ENCODE measurements around the gene ABCA13. TPM values are rescaled to one million over a fixed set of nuclear protein-coding genes. Genes with fewer than 3 reads are reported as not detected.

ABCA13 gene
- total RNA-seq, 1 donor from 2014 or later = 1.0 TPM

DNA sequence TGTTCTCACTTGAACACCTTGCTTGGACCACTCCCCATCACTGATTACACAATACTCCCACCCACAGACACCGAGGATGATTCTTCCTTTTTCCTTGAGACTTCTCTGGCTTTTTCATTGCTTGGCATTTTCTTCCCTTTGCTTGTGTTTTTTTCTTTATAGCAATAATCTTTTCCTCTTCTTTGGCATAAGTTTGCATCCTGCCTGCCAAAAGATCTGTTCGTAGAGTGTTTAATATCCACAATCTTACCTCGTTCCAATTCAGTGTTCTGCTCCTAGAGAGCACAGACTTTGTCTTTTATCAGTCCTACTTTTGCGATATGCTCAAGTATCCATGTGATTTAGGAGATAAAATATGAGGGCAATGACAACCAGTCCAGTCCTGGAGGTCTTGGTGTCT lies 449.8 kb downstream of the ABCA13 start:
- ATAC-seq (no peak), DNase-seq (ENCODE audit: low spot score) (no peak)

DNA sequence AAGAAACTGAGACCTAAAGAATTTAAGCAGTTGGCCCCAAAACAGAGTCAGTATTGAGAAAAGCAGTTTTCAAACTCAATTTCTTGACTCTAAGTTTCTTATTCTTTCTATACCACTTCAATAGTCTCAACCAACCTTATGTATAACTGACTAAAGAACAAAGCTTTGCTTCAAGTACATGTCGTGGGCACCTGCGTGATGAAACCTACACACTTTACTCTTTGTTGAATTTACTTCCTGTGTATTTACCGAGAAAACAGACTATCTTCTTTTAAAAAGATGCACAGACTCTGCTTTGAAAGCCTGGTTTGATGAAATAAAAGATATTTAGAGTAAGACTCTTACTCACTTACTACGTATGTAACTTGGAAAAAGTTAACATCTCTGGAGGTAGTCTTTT lies 455.9 kb downstream of the ABCA13 start:
- DNase-seq (ENCODE audit: low spot score) (no peak), ATAC-seq (no peak)

DNA sequence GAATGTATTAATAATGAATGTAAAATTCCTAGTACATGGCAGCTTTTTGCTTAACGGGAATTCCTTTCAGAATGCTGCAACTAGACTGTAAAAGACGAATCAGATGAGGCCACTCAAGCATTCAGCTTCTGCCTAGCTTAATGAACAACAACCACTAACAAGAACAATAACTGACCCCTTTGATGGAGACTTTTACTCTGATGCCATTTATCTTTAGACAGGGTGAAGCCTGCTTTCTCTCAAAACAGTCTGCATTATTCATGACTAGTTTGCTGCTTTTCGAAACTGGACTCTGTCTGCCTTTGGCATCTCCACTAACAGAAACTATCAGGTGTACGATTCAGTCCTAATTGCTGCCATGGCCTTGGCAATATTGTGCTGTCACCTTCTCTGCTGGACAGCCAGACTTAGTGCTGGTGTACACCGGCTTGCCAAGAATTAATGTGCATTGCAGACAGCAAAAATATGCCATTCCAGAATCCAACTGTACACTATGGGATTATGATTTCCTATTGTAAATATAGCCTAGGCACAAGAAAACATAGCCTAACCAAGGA lies 457.6 kb downstream of the ABCA13 start:
- DNase-seq (ENCODE audit: low spot score) (no peak), ATAC-seq (no peak)

DNA sequence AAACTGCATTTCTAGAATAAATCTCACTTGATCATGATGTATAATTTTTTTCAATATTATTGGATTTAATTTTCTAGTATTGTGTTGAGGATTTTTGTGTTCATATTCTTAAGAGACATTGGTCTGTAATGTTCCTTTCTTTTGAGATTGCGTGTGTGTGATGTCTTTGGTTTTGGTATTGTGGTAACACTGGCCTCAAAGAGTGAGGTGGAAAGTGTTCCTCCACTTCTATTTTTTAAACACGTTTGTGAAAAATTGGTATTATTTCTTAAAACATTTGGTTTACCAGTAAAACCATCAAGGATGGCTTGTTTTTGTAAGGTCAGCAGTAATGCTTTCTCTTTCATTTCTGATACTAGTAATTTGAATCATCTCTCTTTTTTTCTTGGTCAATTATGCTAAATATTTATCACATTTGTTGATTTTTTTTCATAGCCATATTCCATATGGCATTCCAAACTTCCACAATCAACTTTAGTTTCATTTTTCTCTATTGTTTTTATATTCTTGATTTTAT lies 462.9 kb downstream of the ABCA13 start:
- no peak for ATAC-seq
- no peak for DNase-seq (ENCODE audit: low spot score)

DNA sequence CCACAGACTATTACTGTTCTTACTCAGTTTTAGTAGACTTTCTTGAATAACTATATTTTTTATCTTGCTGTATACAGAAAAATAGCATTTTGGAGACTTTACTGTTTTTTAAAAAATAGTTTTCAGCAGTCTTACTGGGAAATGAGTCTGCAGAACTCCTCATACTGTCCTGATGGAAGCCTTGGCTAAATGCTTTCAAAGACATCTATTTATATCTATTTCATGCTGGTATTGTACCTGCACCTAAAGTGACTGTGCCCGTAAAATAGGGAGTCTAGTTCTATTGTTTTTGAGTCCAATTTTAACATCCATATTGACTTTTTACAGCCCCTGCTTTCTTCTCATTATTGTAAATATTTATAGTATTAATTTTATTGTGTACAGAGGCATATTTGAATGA lies 464.5 kb downstream of the ABCA13 start:
- no peak for DNase-seq (ENCODE audit: low spot score)
- ATAC-seq = no peak

DNA sequence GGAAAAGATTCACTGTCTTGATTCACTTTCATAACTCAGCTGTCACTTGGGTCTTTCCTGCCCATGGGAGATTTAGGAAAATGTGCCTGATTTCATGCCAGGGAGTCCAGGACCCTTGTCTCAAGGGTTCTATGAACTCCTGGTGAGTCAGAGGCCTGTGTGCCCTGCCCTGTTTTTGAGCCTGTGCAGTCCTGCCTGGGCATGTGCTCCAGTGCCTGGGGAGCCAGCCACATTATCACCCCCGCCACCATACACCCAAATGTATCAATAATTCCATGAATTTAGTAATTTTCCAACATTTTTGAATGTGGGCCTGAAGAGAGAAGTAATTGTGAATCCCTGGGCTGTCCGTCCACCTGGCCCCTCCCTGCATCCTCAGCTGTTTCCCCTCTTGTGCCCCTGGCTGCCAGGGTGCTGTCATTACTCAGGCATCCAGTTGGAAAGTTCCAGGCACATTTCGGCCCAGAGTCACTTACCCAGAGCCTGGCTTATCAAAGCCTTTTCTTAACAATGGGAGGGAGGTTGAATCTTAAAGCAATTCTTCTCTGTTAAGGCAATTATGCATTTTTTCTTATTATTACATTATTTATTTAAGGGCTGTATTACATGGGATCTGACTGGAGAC lies 465.2 kb downstream of the ABCA13 start:
- ATAC-seq (no peak), DNase-seq (ENCODE audit: low spot score) (no peak)

DNA sequence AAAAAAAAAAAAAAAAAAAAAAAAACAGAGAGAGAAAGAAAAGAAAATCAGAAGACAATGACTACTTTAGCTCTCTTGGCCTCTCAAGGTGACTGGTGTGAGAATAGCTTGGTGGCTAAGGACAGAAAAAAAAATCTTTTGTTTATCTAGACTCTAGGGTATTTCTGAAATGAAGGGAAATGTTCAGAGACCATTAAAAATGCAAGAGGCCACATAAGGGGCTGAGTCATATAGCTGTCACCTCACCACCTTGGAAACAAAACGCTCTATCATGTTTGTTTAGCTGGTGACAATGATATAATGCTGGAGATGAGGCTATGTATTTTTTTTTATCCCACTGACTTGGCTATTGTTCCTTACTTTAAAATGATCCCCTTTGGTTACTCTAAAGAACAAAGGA lies 466.1 kb downstream of the ABCA13 start:
- no peak for DNase-seq (ENCODE audit: low spot score)
- ATAC-seq = no peak

DNA sequence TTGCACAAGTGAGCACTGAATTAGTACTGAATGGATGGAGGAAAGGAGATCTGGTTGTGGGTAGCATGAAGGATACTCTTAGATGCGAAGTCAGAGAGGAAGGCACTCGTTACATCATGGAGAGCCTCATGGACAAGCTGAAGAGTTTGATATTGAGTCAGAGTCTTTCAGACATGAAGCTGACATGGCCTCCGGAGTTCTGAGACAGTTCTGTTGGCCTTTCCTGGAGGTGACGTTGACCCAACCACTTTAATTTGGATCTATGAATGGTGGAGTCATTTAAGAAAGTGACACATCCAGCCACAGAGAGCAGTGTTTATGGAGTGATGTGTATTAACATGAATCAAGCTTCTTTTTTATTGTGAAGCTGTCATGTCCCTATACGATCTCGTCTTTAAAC lies 466.8 kb downstream of the ABCA13 start:
- ATAC-seq (no peak), DNase-seq (ENCODE audit: low spot score) (no peak)

DNA sequence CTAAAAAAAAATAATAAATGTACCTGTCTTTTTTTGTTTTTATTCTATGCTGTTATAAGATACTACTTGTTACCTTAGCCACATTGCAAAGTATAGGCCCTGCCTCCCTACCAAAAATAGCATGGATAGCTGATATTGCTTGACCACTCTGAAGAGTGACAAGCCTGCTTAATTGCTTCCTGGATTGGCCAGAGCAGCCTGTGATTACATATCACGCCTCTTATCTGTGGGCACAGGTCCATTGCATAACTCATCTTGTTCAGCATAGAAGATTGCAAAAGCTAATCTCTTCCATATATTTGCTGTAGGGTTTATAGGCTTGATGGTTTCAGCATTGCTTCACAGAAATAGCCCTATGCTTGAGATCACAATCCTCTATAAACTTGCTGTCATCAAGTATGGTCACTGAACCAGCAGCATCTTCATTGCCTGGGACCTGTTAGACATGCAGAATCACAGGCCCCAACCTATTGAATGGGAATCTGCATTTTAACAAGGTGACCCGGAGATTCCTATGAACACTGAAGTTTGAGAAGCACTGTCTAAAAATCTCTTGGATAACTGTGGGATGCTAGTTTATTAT lies 472.3 kb downstream of the ABCA13 start:
- no peak for ATAC-seq
- DNase-seq (ENCODE audit: low spot score) = no peak

DNA sequence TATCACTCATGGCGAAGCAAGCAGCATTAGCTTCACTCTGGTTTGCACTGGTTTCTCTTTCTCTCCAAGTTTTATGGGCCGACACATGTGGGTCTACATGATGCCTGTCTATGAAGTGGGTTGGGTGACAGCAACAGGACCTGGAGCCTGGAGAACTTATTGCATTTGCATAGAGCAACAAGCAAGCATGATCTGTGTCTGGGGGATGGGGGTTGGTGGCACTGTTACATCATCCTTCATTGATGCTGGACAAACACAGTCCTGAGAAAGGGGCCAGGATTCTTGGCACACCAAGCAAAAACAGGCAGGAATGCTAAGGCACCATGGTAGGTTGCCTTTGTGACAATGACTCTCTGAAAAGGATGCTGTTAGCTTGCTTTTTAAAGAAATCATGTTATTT lies 486.9 kb downstream of the ABCA13 start:
- ATAC-seq (no peak), DNase-seq (ENCODE audit: low spot score) (no peak)

DNA sequence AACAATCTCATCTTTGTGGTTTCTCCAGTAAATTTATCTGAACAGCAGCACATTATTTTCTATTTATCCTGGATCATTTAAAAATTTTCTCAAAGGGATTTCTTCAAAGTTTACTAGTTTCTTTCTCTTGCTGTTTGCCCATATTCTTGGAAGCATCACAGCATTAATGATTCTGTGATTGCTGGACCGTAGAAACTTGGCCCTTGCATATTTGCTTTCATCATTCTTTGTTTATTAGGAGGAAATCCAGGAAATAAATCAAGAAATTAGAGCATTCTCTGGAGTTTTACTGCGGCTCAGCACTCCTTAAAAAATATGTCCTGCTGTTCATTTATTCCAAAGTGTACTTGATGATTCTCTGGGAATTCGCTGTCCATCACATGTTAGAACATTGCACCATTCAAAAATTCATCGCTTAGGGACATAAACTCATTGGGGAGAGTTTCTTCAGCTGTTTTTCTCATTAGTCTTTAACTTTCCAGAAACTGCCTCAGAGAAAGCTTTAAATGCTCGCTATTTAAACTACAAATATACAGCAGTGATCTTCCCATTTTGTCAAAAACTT lies 489.1 kb downstream of the ABCA13 start:
- DNase-seq (ENCODE audit: low spot score) = no peak
- no peak for ATAC-seq

DNA sequence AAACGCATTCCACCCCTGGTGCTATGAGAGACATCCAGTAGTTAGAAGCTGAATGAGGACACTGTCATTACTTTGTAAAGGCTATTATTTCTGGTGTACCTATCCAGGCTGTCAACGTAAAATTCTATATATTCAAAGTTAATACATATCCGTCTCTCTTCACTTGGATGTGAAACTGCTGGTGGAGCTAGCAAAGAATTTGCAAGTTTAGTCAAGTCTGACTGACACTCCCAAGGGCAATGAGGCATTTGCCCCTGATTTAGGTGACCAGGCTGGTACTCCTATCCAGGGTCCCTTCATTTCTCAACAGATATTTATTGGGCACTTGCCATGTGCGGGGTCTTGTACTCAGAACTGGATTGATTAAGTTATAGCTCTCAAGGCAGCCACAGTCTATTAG lies 493.0 kb downstream of the ABCA13 start:
- DNase-seq (ENCODE audit: low spot score) (no peak), ATAC-seq (no peak)

DNA sequence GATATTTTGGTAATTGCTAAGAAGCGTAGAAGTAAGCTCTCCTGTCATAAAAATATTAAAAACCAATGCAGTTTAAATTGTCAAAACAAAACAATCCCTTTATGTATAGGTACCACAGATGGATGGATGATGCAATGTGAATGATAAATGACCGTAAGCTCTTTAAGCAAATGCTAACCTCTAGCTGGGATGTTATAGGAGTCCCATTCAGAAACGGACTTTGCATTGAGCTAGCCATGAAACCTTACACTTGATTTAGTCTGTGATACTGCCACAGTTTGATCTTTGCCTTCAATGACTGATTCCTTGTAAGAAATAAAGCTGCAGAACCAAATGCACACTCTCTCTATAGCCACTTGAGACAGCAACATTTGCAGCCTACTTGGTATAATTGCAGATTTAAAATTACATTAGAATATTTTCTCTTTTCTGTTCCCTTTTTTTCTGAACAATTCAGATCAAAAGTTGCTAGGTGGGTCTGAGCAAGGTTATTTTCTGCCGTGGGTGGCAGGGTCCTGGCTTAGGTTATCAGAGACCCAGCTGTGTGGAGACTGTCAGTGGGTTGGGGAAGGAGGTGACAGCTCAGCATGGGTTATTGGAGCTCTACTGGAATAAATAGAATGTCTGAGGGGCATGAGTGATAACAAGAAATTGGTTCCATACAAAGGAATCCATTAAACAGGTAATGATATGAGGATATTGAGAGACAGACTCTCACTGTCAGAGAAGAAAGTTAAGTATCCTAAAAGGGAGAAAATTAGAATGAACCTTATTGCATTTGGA lies 494.3 kb downstream of the ABCA13 start:
- ATAC-seq (no peak), DNase-seq (ENCODE audit: low spot score) (no peak)

DNA sequence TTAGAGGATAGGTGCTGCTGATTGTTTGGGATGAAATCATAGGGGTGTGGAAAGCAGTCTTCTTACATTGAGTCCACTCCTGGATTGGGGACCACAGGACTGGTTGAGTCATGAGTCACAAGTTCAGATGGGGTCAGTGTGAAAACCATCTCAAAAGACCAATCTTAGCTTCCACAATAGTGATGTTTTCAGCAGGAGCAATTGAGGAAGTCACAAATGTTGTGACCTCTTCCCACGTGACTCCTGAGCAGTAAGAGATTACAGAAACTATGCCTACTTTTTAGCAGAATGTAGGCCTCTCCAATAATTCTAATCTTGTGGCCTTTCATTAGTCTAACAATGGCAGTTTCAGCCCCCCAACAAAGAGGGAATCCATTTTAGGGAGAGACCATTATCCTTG lies 496.1 kb downstream of the ABCA13 start:
- DNase-seq (ENCODE audit: low spot score) (no peak), ATAC-seq (no peak)

DNA sequence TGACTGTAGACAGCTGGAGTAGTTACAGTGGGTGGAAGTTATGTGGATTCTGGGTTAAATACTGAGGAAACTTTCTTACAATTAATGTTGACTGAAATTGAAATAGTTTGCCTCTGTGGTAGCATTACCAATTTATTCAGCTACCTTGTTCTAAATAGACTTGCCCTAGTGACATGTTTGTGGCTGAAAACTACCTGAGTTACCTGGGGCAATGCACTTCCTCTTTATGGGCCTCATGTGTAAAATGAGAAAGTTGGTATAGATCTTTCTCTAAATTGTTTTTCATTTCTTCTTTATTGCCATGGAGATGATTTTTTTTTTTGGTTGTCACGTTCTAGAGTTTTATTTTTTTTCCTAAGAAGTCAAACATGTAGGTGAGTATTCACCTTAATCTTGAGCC lies 500.4 kb downstream of the ABCA13 start:
- no peak for ATAC-seq

DNA sequence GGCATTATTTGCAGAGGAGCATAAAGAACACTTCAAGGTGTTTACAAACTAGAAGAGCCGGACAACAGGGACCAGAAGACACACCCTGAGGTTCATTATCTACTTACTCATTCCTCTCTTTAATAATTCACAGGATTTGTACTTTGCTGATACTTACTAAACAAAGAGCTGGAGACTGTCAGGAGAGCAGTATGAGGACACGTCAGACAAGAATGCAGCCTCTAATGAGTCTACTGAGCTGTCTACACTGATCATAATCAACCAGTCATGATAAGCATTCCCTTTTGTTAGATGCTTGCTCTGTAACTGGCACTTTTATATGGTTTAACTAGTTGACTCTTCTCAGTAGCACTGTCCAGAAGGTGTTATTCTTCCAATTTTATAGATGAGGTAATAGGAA lies 509.7 kb downstream of the ABCA13 start:
- DNase-seq (ENCODE audit: low spot score) (no peak), ATAC-seq (no peak)

More for the DNA sequence above, 500.4 kb downstream of the ABCA13 start:
- DNase-seq (ENCODE audit: low spot score) = no peak

DNA sequence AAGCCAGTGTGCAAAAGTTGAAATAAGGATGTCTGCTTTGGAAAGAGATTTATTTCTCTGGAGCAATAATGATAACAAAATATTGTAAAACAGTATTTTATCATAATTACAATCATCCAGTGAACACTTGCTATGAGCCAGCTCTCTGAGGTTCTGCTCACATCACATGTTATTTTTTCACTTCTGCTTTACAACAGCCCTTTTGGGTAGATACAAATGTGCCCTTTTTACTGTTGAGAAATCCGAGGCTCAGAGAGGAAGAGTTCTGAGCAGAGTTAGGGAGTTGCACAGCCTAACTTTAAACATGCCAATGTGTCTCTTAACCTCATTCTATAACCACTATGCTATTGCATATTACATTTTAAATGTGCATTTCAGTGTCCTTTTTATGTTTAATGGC lies 520.5 kb downstream of the ABCA13 start:
- DNase-seq (ENCODE audit: low spot score) = no peak
- ATAC-seq = no peak

Data from left lobe of liver (tissue), 2 donors.